NCI-H187 treated with DMSO at 0.1 percent for 48 hours (cell line): ENCODE results near the gene CTSA.

ENCODE experiments used
- DNase-seq: peaks from one replicate; lab custom pipeline; 2025; lab: John Stamatoyannopoulos, UW

CTSA gene

DNA sequence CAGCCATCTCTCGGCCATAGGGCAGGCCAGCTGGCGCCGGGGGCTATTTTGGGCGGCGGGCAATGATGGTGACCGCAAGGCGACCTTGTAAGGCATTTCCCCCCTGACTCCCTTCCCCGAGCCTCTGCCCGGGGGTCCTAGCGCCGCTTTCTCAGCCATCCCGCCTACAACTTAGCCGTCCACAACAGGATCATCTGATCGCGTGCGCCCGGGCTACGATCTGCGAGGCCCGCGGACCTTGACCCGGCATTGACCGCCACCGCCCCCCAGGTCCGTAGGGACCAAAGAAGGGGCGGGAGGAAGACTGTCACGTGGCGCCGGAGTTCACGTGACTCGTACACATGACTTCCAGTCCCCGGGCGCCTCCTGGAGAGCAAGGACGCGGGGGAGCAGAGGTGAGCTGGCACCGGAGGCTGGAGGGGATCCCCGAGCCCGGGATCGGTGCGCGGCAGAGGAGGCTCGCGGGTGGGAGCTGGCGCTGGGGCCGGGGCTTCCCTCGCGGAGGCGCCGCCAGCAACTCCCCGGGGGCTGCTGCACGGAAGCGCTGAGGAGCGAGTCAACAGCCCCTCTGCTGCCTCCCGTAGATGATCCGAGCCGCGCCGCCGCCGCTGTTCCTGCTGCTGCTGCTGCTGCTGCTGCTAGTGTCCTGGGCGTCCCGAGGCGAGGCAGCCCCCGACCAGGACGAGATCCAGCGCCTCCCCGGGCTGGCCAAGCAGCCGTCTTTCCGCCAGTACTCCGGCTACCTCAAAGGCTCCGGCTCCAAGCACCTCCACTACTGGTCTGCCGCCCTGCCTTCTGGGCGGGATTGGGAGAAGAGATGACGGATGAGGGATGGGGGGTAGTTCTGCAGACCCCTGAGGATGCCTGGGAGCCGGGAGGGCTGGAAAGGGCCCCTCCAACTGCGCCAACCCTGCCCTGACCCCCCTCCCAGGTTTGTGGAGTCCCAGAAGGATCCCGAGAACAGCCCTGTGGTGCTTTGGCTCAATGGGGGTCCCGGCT, at the start of gene CTSA, which contains the start of gene NEURL2:
Gene CTSA (plus strand): TSS at position 351 of the 999 bp plus-strand sequence. CDS start 234 bp downstream, at position 585.
Gene NEURL2 (minus strand): TSS at position 224 of the 999 bp plus-strand sequence. CDS start 217 bp downstream, at position 7.
- peak; percentile 41 for DNase-seq

DNA sequence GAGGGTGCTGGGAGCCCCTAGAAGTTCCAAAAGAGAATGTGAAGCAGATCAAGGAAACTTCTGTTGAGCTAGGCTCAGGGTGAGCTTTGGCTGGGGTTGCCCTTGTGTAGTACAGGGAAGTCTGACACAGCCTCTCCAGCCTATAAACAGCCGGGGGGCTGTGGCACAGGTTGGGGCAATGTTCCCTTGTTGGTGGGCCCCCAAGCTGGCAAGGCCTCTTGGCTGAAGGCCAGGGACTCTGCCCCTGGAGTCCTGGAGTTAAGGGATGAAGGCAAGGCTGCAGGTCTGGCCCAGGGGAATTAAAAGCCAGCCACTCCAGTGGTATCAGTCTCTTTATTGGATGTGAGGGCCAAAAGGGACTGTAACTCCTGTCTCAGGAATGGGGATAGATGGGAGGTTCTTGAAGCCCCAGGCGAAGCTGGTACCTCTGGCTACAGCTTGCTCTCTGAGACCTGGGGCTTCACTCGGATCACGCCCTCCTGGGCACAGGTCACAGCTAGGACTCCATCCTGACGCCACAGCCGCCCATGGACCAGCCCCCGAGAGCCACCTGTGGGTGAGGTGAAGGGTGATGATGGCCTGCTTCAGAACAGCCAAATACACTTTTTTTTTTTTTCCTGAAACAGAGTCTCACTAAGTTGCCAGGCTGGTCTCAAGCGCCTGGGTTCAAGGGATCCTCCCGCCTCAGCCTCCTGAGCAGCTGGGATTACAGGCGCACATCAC, 49.6 kb upstream of the CTSA start:
- no peak for DNase-seq

DNA sequence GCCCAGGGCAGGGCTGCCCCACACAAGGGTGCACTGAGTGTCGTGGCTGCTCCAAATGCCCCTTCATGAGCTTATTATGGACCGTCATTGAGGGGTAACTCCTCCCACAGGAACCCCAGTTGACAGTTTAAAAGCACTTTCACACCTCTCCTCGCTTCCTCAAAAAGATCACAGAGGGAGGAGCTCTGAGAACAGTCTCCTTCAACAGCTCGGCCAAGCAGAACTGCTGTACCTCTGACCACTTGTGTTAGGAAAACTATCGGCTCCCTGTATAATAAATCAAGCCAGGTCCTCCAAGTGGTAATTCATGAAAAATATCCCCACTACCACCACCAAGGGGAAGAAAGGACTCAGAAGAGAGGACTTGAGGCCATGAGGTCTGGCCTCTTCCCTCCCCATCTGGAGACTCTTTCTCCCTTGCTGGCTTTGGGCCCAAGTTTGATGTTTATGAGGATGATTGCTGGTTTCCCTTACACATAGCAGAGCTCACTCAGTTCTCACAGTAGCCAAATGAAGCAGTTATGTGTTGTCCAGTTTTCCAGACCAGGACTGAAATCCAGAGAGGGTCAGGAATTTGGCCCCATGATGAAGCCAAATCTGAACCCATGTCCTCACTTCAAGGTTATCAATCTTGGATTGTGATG, 48.8 kb upstream of the CTSA start:
- no peak for DNase-seq

DNA sequence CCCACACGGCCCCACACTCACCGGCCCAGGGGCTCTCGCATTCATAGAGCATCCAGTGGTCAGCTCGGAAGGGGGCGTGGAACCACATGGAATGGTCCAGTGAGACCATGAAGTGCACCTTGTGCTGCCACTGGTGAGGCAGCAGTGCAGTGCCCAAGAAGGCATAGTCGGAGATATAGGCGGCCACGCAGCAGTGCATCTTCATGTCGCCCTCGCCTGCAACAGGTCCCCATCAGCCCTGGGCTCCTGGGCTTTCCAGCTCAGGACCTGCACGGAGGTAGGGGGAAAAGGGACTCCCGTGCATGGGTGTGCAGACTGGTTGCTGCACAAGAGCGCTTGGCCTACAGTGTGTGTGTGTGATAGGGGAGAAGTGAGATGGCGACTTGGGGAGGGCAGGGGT, 47.6 kb upstream of the CTSA start:
- DNase-seq, result no peak

DNA sequence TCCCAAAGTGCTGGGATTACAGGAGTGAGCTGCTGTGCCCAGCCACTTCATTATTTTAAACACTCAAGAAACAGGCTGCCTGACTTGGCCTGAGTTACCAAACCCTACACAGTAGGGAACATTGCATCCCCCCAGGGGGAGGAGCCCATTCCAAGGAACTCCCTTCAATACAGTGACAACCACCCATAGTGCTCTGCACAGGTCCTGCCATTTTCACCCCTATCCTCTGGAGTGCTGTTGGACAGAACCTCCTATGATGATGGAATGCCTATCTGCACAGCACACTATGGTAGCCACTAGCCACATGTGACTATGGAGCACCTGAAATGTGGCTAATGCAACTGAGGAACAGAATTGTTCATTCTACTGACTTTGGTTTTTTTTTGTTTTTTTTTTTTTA, 45.7 kb upstream of the CTSA start:
- DNase-seq, result no peak

DNA sequence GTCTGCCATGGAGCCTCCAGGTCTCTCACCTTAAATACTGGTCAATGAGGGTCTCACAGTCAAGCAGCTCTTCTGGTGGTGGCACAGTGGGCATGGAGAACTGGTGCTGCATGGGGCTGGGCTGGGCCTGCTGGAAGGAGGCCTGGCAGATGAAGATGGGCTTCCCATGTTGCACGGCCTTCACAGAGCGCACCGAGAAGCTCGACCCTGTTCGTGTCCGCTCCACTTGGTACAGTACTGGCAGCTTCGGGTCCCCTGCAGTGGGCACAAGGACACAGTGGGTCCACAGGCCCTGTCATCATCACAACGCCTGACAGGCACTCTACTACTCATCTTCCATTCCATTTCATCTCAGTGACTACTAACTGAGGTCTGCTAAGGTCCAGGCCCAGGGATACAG, 42.7 kb upstream of the CTSA start:
- no peak for DNase-seq

DNA sequence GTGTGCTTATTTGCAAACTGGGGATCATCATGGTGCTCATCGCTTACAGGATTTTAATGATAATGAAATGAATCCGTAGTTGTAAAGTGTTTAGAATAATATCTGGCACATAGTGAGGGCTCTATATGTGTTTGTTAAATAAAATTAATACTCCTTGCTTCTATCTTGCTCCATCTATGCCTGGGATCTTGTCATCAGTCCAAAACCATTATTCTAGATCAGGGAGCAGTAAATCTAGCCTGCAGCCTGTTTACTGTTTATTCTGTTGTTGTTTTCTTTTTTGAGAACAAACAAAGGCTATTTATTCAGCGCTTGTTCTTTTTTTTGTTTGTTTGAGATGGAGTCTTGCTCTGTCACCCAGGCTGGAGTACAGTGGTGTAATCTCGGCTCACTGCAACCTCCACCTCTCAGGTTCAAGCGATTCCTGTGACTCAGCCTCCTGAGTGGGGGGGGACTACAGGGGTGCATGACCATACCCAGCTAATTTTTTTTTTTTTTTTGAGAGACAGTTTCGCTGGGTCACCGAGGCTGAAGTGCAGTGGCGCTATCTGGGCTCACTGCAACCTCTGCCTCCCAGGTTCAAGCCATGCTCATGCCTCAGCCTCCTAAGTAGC, 42.1 kb upstream of the CTSA start:
- DNase-seq, result no peak

DNA sequence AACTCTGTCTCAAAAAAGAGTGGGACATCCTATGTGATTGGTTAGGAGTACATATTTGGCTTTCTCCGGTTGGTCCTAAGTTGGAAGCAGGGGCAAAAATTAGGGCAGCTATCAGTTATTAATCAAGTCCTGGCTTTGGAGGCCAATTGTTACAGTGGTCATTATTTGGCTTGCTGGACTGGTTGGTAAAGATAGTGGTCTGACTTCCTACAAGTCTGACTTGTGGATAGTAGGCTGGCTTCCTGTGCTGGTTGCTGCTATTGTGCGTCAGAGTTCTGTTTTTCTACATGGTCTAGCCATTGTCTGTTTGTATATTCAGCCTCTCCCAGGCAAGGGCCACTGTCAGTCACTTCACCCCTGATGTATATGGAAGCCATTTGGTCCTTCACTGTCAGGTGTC, 40.9 kb upstream of the CTSA start:
- DNase-seq, result no peak

DNA sequence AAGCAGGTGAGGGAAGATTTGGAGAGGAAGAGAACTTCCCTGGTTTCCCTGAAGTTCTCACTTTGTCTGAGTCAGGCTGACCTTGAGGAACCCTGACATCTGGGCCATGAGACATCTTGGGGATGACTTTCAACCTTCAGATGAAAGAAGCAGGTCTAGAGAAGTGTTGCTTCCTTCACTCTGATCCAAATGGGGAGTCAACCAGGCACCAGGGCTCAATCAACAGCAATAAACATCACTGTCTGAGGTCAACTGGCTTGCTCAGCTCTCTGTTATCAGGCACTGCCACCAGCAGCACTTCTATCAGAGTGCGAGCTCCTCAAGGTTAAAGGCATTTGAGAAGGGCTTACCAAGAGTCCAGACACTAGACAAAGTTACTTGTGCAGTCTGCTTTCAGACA, 40.2 kb upstream of the CTSA start:
- DNase-seq, result no peak

DNA sequence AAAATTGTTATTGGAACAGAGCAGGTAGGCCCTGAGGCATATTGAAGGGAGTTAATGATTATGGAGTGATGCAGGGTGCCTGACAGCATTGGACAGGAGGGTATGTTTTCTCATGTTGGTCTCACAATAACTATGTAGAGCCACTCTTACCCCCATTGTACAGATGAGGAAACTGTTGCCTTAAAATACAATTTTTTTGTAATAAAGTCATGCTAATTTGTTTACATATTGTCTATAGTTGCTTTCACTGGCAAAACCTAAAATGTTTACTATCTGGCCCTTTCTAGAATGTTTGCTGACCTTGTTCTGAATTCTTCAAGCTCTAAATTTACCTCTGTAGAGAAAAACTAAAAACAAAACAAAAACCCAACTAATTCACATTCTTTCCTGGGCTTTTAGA, 39.6 kb upstream of the CTSA start:
- DNase-seq, result no peak

DNA sequence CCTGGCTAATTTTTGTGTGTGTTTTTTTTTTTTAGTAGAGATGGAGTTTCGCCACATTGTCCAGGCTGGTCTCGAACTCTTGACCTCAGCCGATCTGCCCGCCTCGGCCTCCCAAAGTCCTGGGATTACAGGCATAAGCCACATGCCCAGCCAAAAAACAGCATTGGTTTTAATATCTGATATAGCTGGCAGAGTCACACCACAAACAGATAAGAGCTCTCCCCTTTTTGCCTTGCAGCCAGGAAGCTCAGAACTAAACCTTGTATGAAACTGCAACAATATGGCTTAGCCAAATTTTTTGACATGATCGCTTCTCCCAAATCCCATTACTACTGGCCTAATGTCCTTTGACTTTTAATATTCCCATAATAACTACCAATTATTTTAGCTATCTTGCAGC, 38.8 kb upstream of the CTSA start:
- DNase-seq, result no peak

DNA sequence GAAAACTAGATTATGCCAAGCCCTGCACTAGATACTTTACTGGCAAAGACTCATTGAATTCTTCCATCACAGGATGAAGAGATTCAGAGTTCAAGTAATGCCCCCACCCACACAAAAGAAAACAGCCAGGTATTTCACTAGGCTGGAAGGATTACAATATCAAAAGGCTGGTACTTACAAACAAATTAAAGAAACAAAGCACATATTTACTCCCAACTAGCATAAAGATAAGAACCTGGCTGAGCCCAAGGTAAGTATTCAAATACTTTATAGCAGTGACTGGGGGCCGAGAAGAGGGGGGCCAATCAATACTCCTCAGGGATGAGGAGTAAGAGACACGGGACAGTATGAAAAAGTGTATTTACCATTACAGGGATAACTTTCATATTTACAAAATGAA, 37.7 kb upstream of the CTSA start:
- no peak for DNase-seq

DNA sequence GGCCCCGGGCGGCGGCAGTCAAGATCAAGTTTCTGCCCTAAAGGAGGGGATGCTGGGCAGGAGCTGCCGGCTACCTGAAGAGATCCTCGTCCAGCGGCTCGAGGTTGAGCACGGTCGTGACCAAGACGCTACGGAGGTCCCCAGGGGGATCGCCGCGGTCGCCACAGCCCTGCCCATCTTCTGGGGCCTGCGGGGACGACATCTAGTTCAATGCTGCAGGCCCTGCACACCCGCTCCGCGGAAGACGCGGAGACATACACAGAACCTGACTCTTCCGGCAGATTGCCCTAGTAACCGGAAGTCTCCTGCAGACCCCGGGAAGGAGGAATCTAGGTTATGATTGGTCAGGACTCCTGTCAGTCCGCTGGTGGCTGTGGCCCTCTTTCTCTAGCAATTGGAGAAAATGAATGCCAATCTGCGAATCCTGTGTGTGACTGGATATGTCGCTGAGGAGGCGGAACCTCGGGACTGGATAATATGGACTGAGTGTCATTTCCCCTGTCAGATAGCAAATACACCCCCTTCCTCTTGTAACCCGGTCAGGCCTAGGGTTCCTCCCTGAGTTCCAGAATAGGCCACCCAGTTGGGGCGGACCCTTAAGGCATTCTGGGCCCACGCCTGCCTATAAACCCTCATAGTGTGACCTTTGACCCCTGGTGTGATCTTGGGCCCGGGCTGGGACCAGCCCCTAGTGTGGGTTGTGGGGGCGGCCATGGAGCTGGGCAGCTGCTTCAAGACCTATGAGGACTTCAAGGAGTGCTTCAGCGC, 33.8 kb upstream of the CTSA start, which contains the start of the genes ACOT8 and ZSWIM3:
Gene ACOT8 (minus strand): TSS at position 279 of the 768 bp plus-strand sequence. CDS start 77 bp downstream, at position 202.
Gene ZSWIM3 (plus strand): TSS at position 501 of the 768 bp plus-strand sequence. CDS start 212 bp downstream, at position 713.
- peak; percentile 98 for DNase-seq

DNA sequence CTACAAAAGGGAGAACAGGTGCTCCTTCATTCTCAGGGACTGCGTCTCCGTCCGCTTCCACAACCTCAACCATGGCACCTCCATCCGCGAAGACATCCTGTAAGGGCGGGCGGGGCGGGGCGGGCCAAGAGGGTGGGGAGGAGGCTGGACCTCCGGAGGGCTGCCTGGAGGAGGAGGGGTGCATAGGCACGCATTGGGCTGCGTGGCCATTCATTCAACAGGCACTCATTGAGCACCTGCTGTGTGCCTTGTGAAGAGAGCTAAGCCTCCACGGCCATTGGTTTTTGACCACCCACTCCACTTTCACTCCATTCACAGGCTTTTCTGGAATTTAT, 33.3 kb upstream of the CTSA start:
- no peak for DNase-seq

DNA sequence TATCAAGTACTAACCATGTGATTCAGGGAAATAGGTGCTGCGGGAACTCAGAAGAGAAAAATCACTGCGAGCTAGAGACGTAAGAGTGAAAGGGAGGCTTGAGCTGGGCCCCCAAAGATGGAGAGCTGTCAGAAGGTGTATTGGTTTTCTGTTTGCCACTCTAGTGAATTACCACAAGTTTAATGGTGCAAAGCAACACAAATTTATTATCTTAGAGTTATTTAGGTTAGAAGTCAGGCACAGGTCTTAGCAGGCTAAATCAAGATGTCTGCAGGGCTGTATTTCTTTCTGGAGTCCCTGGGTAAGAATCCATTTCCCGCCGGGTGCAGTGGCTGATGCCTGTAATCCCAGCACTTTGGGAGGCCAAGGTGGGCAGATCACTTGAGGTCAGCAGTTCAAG, 31.2 kb upstream of the CTSA start:
- DNase-seq, result no peak

DNA sequence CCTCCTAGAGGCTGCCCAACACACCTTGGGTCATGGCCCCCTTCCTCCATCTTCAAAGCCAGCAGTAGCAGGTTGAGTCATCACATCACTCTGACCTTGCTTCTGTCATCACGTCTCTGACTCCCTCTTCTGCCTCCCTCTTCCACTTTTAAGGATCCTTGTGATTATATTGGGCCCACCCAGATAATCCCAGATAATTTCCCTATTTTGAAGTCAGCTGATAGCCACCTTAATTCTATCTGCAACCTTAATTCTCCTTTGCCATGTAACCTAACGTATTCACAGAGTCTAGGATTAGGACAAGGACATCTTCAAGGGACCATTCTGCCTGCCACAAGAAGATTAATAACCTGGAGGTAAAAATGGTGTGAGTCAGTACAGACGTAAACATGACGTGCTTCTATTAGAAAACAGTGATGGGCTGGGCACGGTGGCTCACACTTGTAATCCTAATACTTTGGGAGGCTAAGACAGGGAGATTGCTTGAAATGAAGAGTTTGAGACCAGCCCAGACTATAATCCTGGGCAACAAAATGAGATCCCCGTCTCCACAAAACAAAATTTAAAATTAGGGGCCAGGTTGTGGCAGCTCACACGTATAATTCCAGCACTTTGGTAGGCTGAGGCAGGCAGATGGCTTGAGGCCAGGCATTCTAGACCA, 30.4 kb upstream of the CTSA start:
- DNase-seq, result no peak

DNA sequence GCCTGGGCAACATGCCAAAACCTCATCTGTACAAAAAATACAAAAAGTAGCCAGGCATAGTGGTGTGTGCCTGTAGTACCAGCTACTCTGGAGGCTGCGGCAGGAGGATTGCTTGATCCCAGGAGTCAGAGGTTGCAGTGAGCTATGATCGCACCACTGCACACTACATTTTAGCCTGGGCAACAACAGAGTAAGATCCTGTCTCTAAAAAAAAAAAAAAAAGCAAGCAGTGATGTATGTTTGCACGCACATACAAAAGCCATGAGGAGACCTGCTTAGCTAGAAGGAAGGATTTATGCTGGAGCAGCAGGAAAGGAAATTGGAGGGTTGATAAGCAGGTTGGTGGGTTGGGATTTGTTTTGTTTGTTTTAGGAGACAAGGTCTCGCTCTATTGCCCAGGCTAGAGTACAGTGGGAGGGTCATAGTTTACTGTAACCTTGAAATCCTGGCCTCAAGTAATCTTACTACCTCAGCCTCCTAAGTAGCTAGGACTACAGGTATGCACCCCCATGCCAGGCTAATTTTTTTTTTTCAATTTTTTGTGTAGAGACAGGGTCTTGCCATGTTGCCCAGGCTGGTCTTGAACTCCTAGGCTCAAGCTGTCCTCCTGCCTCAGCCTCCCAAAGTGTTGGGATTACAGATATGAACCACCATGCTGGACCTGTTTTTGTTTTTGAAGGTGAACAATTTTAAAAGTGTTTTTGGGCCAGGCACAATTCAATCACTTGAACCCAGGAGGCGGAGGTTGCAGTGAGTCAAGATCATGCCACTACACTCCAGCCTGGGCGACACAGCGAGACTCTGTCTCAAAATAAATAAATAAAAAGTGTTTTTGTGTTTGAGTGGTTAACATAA, 29.7 kb upstream of the CTSA start:
- no peak for DNase-seq

DNA sequence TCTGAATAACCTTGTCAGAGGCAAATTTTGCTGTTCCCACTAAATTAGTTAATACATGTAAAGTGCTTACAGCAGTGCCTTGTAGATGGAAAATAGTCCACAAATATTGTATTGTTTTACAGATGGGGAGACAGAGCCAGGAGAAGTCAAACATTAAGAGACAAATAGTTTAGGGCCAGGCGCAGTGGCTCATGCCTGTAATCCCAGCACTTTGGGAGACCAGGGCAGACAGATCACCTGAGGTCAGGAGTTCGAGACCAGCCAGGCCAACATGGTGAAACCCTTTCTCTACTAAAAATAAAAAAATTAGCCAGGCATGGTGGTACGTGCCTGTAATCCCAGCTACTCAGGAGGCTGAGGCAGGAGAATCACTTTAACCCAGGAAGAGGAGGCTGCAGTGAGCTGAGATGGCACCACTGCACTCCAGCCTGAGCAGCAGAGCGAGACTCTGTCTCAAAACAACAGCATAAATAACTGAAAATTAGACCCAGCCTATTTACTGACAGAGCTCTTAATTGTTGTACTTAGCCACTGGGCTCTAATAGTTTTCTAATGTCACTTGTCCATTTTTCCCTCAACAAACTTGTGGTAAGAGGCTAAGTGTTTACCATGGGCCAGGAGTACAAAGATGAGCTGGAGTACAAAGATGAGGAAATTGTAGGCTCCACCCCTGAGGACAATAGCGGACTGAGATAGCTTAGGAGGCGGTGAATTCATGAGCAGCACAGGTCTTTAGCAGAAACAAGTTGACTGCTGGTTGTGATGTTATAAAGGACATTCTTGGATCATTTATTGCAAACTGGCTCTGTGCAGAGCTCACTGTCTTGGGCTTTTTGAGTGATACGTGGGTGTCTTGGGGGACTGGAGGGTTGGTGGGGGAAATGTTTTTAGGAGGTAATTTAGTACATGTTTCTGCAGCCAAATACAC, 27.3 kb upstream of the CTSA start:
- DNase-seq, result no peak

DNA sequence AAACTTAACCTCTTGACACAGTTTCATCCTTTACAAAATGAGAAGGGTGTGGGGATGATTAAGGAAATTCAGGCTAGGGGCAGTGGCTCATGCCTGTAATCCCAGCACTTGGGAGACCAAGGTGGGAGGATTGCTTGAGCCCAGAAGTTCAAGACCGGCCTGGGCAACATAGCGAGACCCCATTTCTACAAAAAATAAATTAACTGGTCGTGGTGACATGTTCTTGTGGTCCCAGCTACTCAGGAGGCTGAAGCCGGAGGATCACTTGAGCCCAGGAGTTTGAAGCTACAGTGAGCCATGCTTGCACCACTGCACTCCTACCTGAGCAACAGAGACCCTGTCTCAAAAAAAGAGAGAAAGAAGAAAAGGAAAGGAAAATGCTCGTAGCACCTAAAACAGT, 24.7 kb upstream of the CTSA start:
- no peak for DNase-seq
